Bronchial epithelial cell (primary cell): ENCODE results near the gene FHOD3. TPM values are rescaled to one million over a fixed set of nuclear protein-coding genes. Genes with fewer than 3 reads are reported as not detected.

ENCODE experiments used
- DNase-seq: peaks from one replicate; pipeline ENCODE4 v3.0.0-alpha.2; 2010; ENCODE audit warnings: low read depth
- FAIRE-seq: peaks from 2 replicates; lab custom pipeline; 2011; peaks lifted over from hg19 to GRCh38; lab: Jason Lieb, UNC
- H3K27me3 ChIP-seq: 2 replicates; pipeline ENCODE4 v1.5.1; 2011; ENCODE audit warnings: low read length; ENCODE audit not compliant: control insufficient read depth, insufficient read depth
- H3K36me3 ChIP-seq: 2 replicates; pipeline ENCODE4 v1.5.1; 2011; ENCODE audit warnings: low read length; ENCODE audit not compliant: control insufficient read depth, insufficient read depth
- H3K4me3 ChIP-seq: 2 replicates; pipeline ENCODE4 v1.5.1; 2011; ENCODE audit warnings: mild to moderate bottlenecking, low read depth, low read length, control low read depth
- total RNA-seq: library from RNA; depleted of rRNA; stranded (reverse); fragments of >200 nt; gene quantifications from 2 replicates; pipeline ENCODE4 v1.2.1, GENCODE V29; 2014
- TF ChIP-seq, protein P1 (sequence below): IDR thresholded peaks from 2 replicates; pipeline ENCODE4 v1.5.1; 2011; ENCODE audit warnings: mild to moderate bottlenecking, moderate library complexity, low read length, control low read depth, inconsistent platforms; ENCODE audit not compliant: insufficient read depth, severe bottlenecking

Gene FHOD3
- total RNA-seq, 1 donor from 2014 or later: 15.8 TPM

DNA sequence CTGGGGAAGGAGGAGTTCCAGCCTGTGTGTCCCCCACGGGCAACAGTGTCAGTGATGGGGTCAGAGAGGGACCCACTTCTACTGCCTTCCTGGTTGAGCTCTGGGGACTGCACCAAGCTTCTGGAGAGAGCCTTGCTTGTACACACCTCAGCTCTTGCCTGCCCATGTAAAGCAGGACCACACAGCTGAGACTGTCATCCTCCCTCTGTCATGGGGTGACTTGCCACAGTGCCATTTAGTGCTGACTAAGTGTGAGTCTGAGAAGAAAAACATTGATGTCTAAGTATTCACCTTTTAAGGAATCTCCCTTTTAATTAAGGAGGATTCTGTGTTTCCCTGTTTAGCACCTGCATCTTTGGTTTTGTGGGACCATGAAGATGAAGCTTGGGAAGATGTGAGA, 159.1 kb downstream of the FHOD3 start:
- DNase-seq (no peak), FAIRE-seq (no peak)
- TF ChIP-seq, protein P1, sequence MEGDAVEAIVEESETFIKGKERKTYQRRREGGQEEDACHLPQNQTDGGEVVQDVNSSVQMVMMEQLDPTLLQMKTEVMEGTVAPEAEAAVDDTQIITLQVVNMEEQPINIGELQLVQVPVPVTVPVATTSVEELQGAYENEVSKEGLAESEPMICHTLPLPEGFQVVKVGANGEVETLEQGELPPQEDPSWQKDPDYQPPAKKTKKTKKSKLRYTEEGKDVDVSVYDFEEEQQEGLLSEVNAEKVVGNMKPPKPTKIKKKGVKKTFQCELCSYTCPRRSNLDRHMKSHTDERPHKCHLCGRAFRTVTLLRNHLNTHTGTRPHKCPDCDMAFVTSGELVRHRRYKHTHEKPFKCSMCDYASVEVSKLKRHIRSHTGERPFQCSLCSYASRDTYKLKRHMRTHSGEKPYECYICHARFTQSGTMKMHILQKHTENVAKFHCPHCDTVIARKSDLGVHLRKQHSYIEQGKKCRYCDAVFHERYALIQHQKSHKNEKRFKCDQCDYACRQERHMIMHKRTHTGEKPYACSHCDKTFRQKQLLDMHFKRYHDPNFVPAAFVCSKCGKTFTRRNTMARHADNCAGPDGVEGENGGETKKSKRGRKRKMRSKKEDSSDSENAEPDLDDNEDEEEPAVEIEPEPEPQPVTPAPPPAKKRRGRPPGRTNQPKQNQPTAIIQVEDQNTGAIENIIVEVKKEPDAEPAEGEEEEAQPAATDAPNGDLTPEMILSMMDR: no peak

DNA sequence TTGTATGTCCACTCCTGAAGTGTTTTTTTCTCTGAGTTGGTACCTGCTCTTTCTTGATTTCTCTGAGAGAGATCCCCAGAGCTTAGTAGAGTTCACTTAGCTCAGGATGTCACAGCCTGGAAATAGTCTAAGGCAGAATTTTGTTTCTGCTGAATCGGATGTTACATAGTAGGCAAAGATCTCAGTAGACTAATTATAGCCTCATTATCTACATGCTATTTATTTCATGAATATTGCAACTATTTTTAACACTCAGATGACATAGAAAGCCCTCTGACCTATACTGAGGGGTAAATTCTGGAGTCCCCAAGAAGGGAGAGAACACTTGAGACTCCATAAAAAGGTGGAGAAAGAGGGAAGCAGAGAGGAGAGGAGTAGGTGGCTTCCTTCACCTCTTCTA, 160.2 kb downstream of the FHOD3 start:
- DNase-seq (no peak), FAIRE-seq (no peak)
- Histone ChIP-seq H3K36me3 (no peaks in the 10 kb centered on the region), H3K27me3 (no peaks in the 10 kb centered on the region), H3K4me3 (no peak overlapping the region)
- TF ChIP-seq, protein P1: no peak

More for the DNA sequence above, 159.1 kb downstream of the FHOD3 start:
- Histone ChIP-seq H3K27me3 (no peaks in the 10 kb centered on the region), H3K36me3 (no peaks in the 10 kb centered on the region), H3K4me3 (no peak overlapping the region)

DNA sequence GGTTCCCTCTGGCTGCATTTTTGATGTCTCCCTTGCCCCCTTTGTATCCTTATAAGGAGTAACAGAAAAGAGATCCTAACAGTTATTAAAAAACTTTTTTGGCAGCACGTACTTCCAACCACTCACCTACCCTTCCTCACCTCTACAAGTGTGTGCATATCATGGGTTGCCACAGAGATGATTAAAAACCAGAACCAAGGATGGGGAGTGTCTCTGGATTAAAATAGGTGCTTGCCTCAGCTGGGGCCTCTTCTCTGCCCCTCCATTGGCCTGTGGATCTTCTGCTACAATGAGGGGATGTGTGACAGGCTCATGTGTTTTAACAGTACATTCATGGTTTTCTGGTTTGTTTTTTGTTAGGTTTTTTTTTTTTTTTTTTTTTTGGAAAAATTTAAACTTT, 160.8 kb downstream of the FHOD3 start:
- H3K4me3 ChIP-seq: no peak overlapping the region
- FAIRE-seq: no peak
- H3K27me3 ChIP-seq: no peaks in the 10 kb centered on the region
- TF ChIP-seq, protein P1: no peak
- DNase-seq: no peak
- H3K36me3 ChIP-seq: no peaks in the 10 kb centered on the region

DNA sequence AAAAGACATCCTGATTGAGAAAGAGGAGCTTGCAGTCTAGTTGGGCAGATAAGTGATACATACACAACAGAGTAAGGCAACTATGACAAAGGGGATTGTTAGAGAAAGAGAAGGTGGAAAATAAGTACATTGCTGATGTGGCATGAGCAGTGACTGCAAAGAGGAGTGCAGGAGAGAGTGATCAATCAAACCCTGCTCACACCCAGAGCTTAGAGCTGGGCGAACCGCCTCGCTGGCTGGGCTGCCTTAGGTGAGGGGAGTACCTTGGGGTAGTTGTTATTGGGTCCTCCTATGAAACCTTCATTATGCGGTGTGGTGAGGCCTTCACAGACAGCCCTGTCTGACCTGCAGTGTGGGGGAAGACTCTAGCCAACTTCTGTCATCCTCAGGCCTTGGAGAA, 161.7 kb downstream of the FHOD3 start:
- Histone ChIP-seq H3K36me3 (no peaks in the 10 kb centered on the region), H3K27me3 (no peaks in the 10 kb centered on the region), H3K4me3 (no peak overlapping the region)
- no peak for FAIRE-seq
- TF ChIP-seq, protein P1: no peak
- no peak for DNase-seq

DNA sequence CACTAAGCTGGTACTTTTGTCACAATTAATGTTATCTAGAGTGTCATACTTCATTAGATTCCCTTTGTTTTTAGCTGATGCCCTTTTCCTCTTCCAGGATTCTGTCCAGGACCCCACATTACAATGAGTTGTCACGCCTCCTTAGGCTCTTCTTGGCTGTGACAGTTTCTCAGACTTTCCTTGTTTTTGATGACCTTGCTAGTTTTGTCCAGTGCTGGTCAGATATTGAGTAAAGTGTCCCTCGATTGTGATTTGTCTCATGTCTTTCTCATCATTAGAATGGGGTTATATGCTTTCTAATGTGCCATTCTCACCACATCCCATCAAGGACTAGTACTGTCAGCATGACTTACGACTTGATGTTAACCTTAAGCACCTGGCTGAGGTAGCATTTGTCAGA, 162.3 kb downstream of the FHOD3 start:
- DNase-seq: no peak
- TF ChIP-seq, protein P1: no peak
- Histone ChIP-seq H3K36me3 (no peaks in the 10 kb centered on the region), H3K27me3 (no peaks in the 10 kb centered on the region), H3K4me3 (no peak overlapping the region)
- FAIRE-seq: no peak

DNA sequence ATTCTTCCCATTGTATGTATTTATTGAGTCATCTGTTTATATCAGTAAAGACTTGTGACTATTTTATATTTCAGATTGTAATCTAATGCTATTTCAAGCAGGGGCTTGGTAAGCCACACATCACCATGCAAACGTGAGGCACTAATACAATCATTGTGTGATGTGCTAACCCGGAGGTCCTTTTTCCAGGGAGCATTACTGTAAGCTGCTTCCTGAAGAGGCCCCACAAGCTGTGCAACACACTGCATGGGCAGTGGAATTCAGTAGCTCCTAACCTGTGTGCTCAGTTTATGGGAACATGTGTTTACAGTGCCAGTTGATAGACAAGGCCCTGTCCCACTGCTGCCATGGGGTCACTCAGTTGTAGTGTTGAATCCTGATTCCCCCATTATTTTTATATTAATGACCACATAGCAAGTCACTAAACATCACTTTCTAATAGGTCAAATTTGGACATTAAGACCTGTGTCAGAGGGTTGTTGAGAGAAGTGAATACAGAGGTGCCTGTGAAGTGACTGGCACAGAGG, 162.9 kb downstream of the FHOD3 start:
- Histone ChIP-seq H3K4me3 (no peak overlapping the region), H3K27me3 (no peaks in the 10 kb centered on the region), H3K36me3 (no peaks in the 10 kb centered on the region)
- DNase-seq (no peak), FAIRE-seq (no peak)
- TF ChIP-seq, protein P1: no peak
